A673 (cell line): Measurements from ENCODE around the gene P2RY14. TPM values are rescaled to one million over a fixed set of nuclear protein-coding genes. Genes with fewer than 3 reads are reported as not detected.

Experiments
- BruUV-seq: library from RNA; stranded (reverse); fragments of 400-500 nt; replicated peaks from 2 replicates; lab custom pipeline; 2021; lab: Mats Ljungman, UMichigan
- CTCF ChIA-PET: fragments of 300-600 bp; sonication (Branson Sonifier 250); formaldehyde crosslinking; loops from one replicate; lab custom pipeline; 2022; ENCODE audit warnings: antibody characterized with exemption; lab: Charles Lee
- POLR2A ChIA-PET: fragments of 300-600 bp; sonication (Branson Sonifier 250); formaldehyde crosslinking; loops from one replicate; lab custom pipeline; 2022; ENCODE audit warnings: antibody characterized with exemption; ENCODE audit not compliant: low non-redundant PET; lab: Charles Lee
- DNase-seq: peaks from one replicate; pipeline ENCODE4 v3.0.0-alpha.2; 2015; ENCODE audit warnings: low spot score
- H3K27ac ChIP-seq: fragments of 200-600 bp; sonication (generic); 2 replicates; pipeline ENCODE4 v1.5.1; 2016; ENCODE audit warnings: mixed run types, low read depth, mild to moderate bottlenecking, mixed read lengths, antibody characterized with exemption, low read length; ENCODE audit not compliant: poor library complexity, severe bottlenecking
- H3K27me3 ChIP-seq: fragments of 200-600 bp; sonication (generic); replicated peaks from 2 replicates; pipeline ENCODE4 v1.6.1; 2017; ENCODE audit warnings: mixed run types, low read depth, mild to moderate bottlenecking, mixed read lengths, antibody characterized with exemption, low read length; ENCODE audit not compliant: insufficient read depth, poor library complexity
- H3K36me3 ChIP-seq: fragments of 200-600 bp; sonication (generic); 2 replicates; pipeline ENCODE4 v1.6.1; 2016; ENCODE audit warnings: mixed run types, mild to moderate bottlenecking, mixed read lengths, antibody characterized with exemption, low read length; ENCODE audit not compliant: insufficient read depth, poor library complexity, severe bottlenecking
- H3K4me1 ChIP-seq: fragments of 200-600 bp; sonication (generic); 2 replicates; pipeline ENCODE4 v1.6.1; 2017; ENCODE audit warnings: mixed run types, mild to moderate bottlenecking, mixed read lengths, antibody characterized with exemption, low read length; ENCODE audit not compliant: insufficient read depth, poor library complexity, severe bottlenecking
- H3K4me3 ChIP-seq: fragments of 200-600 bp; sonication (generic); 2 replicates; pipeline ENCODE4 v1.5.1; 2016; ENCODE audit warnings: low read depth, mixed run types, mild to moderate bottlenecking, mixed read lengths, low read length; ENCODE audit not compliant: poor library complexity, severe bottlenecking
- H3K9me3 ChIP-seq: fragments of 200-600 bp; sonication (generic); 2 replicates; pipeline ENCODE4 v1.6.1; 2016; ENCODE audit warnings: mixed run types, low read depth, mild to moderate bottlenecking, mixed read lengths, antibody characterized with exemption, low read length; ENCODE audit not compliant: poor library complexity, severe bottlenecking
- EZH2 ChIP-seq: fragments of 200-600 bp; sonication (generic); IDR thresholded peaks from 2 replicates; pipeline ENCODE4 v1.6.1; 2017; ENCODE audit warnings: borderline replicate concordance, low read depth, mild to moderate bottlenecking, mixed read lengths, antibody characterized with exemption, low read length; ENCODE audit not compliant: poor library complexity, severe bottlenecking
- intact Hi-C: fragments of 100-400 bp; cut with micrococcal nuclease; formaldehyde crosslinking; loops from one replicate; pipeline ENCODE4 v1.10.0; 2022; ENCODE audit not compliant: unreplicated experiment
- total RNA-seq: library from RNA; stranded (reverse); gene quantifications from 2 replicates; pipeline ENCODE4 v1.2.3, GENCODE V29; 2021
- TF ChIP-seq, protein P1 (sequence below): fragments of 300-800, 200-600 bp; sonication (generic); conservative IDR thresholded peaks from 2 replicates; pipeline ENCODE4 v1.5.1; 2017; ENCODE audit warnings: low read depth, mild to moderate bottlenecking, antibody characterized with exemption, low read length, moderate library complexity, mixed read lengths

Gene P2RY14
- total RNA-seq, 1 experiment from 2014 or later = not detected

DNA sequence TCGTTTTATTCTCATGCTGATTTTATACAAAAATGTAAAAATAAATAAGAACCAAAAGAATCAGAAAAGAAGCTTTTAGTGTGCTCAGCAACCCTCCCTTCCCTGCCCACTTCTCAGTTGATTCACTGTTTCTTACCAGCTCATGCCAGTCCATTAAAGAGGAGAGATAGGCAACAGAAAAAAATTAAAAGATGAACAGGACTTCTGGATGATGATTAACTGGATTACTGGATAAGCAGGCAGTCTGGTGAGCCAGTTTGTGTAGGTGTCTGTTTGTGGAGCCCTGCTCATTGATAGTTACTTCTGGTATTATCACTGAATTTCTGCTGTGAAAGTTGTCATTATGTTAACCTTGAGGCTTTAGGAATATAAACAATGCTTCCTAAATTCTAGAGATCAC, 60.2 kb downstream of the P2RY14 start:
- H3K4me1 ChIP-seq = no peaks in the 10 kb centered on the region
- no TSS peak for BruUV-seq
- H3K9me3 ChIP-seq = no peaks in the 10 kb centered on the region
- H3K4me3 ChIP-seq = no peak overlapping the region
- DNase-seq = no peak
- POLR2A ChIA-PET = no interaction called here
- TF ChIP-seq, protein P1, sequence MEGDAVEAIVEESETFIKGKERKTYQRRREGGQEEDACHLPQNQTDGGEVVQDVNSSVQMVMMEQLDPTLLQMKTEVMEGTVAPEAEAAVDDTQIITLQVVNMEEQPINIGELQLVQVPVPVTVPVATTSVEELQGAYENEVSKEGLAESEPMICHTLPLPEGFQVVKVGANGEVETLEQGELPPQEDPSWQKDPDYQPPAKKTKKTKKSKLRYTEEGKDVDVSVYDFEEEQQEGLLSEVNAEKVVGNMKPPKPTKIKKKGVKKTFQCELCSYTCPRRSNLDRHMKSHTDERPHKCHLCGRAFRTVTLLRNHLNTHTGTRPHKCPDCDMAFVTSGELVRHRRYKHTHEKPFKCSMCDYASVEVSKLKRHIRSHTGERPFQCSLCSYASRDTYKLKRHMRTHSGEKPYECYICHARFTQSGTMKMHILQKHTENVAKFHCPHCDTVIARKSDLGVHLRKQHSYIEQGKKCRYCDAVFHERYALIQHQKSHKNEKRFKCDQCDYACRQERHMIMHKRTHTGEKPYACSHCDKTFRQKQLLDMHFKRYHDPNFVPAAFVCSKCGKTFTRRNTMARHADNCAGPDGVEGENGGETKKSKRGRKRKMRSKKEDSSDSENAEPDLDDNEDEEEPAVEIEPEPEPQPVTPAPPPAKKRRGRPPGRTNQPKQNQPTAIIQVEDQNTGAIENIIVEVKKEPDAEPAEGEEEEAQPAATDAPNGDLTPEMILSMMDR = no peak
- TF ChIP-seq EZH2 = no peak
- H3K36me3 ChIP-seq = no peaks in the 10 kb centered on the region
- H3K27ac ChIP-seq = no peak overlapping the region
- no peaks in the 10 kb centered on the region for H3K27me3 ChIP-seq
- intact Hi-C loops = no loop called here
- CTCF ChIA-PET = no interaction called here

DNA sequence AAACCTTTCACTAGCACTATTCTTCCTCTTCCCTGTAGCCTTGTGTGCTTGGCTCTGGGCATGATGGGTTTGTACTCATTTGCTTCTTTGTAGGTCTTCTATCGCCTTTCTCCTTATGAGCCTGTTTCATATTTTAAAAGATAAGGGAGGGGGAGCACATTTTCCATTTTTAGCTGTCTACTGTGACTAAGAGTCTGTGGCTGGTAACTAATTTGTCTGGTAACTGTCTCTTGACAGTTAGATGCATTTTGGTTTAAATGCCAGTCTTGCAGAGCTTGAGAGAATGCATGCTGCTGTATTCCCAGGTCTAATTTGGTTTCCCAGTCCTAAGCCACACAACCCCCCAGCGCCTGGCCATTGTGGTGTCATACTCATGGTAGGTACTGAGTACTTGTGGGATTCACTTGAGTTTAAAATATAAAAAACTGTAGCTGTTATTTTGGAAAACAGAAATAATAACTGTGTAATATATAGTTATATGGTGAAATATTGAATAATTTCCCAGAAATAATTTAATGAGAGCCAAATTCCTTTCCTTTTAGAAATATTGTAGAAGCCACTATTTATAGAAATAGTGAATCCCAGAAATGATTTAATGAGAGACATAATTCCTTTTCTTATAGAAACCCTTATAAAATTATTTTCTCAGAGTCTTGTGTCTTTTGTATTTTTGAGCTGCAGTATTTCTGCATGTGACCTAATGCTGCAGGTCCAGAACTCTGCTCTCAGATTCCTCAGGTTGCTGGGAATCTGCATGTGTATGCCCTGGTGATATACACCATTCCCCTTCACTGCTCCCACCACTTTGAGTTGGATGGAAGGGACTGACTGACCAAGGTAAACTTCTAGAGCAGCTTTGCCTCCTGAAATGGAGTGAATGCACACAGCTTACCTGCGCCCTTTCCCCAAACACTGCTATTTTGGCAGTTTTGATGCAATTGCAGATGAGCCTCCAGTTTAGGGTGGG, 61.4 kb downstream of the P2RY14 start:
- TF ChIP-seq, protein P1 = no peak
- no peak for TF ChIP-seq EZH2
- CTCF ChIA-PET = no interaction called here
- intact Hi-C loops = no loop called here
- BruUV-seq = no TSS peak
- Histone ChIP-seq H3K27me3 (no peaks in the 10 kb centered on the region), H3K4me1 (no peaks in the 10 kb centered on the region), H3K36me3 (no peaks in the 10 kb centered on the region), H3K9me3 (no peaks in the 10 kb centered on the region), H3K27ac (no peak overlapping the region), H3K4me3 (no peak overlapping the region)
- DNase-seq = no peak
- POLR2A ChIA-PET = interaction anchor here (0.6 kb wide), 1 partner anchor 146 kb away, joined by 3 read pairs; no protein-coding TSS in a partner anchor

GRCh38 chr3:151214459-151214858, 63.9 kb downstream of the P2RY14 start:
- Histone ChIP-seq H3K27me3 (no peaks in the 10 kb centered on the region), H3K9me3 (no peaks in the 10 kb centered on the region), H3K27ac (no peak overlapping the region), H3K4me3 (no peak overlapping the region), H3K36me3 (no peaks in the 10 kb centered on the region), H3K4me1 (no peaks in the 10 kb centered on the region)
- intact Hi-C loops = no loop called here
- CTCF ChIA-PET = interaction anchor here (0.5 kb wide), 1 partner anchor 113 kb away, joined by 3 read pairs; no protein-coding TSS in a partner anchor
- no peak for TF ChIP-seq EZH2
- TF ChIP-seq, protein P1 = no peak
- DNase-seq = no peak
- BruUV-seq = no TSS peak
- POLR2A ChIA-PET = no interaction called here
